ENCODE results near the gene MAPK12.
A peak's percentile ranks its signal among the peaks of the same experiment; 100 is the strongest.

The MAPK12 gene

GRCh38 chr22:50244420-50245213 lies 16.9 kb downstream of the MAPK12 start, which contains the start of gene TUBGCP6:
Gene TUBGCP6 (minus strand): TSS chr22:50245023. CDS start chr22:50244459, 564 bp downstream.
- no peak for TF ChIP-seq SPI1 (IDR thresholded peaks at IDR 0.05; ENCODE audit: low read depth, low read length)
- peak; percentile 11; the same call in 1 of the 2 replicates for TF ChIP-seq POU2F2 (IDR thresholded peaks at IDR 0.05; ENCODE audit: low read depth, low read length)
- peak; percentile 69 for TF ChIP-seq TAF1 (IDR thresholded peaks at IDR 0.05; ENCODE audit: low read depth, low read length)
- TF ChIP-seq PAX5 (IDR thresholded peaks at IDR 0.05; ENCODE audit: insufficient read depth, low read length, severe bottlenecking) = peak; percentile 72
- peak; percentile 85 for TF ChIP-seq POLR2A (IDR thresholded peaks at IDR 0.05; ENCODE audit: low read depth, low read length)
- peak; percentile 93 for TF ChIP-seq POLR2AphosphoS5 (IDR thresholded peaks at IDR 0.05; ENCODE audit: low read depth, low read length)
- FAIRE-seq (peak; percentile 99), DNase-seq (ENCODE audit: insufficient read length, low spot score) (peak; percentile 96)

DNA sequence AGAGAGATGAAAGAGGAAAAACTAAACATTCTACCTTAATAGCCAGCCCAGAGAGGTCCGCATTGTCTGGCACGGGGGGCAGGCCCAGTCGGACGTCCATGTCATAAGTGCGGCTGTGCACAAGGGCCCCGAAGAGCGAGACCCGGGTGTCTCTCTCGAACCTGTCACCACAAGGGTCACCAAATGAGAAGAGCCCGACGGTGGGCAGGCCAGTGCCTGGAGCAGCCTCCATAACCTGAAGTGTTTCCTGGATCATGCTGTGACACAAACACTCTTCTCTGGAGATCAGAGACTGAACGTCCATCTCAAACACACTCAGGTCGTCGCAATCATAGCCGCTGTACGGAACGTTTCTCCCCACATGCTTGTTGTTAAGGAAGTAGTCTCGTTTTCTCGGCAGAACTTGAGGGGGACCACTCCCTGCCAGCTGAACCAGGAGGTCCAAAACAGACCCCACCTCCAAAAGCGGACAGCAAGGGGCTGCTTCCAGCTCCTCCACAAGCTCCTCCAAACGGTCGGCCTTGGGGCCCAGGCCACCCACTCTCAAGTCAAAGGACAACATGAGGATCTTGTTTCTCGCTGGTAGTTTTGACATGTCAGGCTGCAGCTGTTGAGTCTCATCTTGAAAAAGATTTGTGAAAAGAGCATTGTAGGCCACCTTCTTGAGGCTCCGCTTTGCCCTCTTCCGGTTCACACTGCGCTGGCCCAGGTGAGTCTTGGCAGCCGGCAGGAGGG lies 17.6 kb downstream of the MAPK12 start:
- DNase-seq (ENCODE audit: insufficient read length, low spot score) (no peak), FAIRE-seq (no peak)
- TF ChIP-seq TAF1 (IDR thresholded peaks at IDR 0.05; ENCODE audit: low read depth, low read length) (no peak), SPI1 (IDR thresholded peaks at IDR 0.05; ENCODE audit: low read depth, low read length) (no peak), POLR2AphosphoS5 (IDR thresholded peaks at IDR 0.05; ENCODE audit: low read depth, low read length) (no peak)

GRCh38 chr22:50242406-50242949 lies 19.0 kb downstream of the MAPK12 start:
- no peak for DNase-seq (ENCODE audit: insufficient read length, low spot score)
- FAIRE-seq = peak; percentile 20
- no peak for TF ChIP-seq PAX5 (IDR thresholded peaks at IDR 0.05; ENCODE audit: insufficient read depth, low read length, severe bottlenecking)
- TF ChIP-seq POLR2AphosphoS5 (IDR thresholded peaks at IDR 0.05; ENCODE audit: low read depth, low read length) = no peak
- no peak for TF ChIP-seq POLR2A (IDR thresholded peaks at IDR 0.05; ENCODE audit: low read depth, low read length)
- no peak for TF ChIP-seq SPI1 (IDR thresholded peaks at IDR 0.05; ENCODE audit: low read depth, low read length)
- no peak for TF ChIP-seq POU2F2 (IDR thresholded peaks at IDR 0.05; ENCODE audit: low read depth, low read length)
- TF ChIP-seq TAF1 (IDR thresholded peaks at IDR 0.05; ENCODE audit: low read depth, low read length) = no peak

- TF ChIP-seq TAF1 (IDR thresholded peaks at IDR 0.05; ENCODE audit: low read depth, low read length) = no peak
- TF ChIP-seq POLR2AphosphoS5 (IDR thresholded peaks at IDR 0.05; ENCODE audit: low read depth, low read length) = no peak
- no peak for FAIRE-seq
- no peak for DNase-seq (ENCODE audit: insufficient read length, low spot score)
Measured at GRCh38 chr22:50238755-50239154, 22.7 kb downstream of the MAPK12 start.

- peak; percentile 48 for FAIRE-seq
Measured at GRCh38 chr22:50236731-50237409, 24.6 kb downstream of the MAPK12 start.

GRCh38 chr22:50233223-50233622 lies 28.3 kb downstream of the MAPK12 start:
- no peak for TF ChIP-seq TAF1 (IDR thresholded peaks at IDR 0.05; ENCODE audit: low read depth, low read length)
- TF ChIP-seq POLR2AphosphoS5 (IDR thresholded peaks at IDR 0.05; ENCODE audit: low read depth, low read length) = no peak
- no peak for TF ChIP-seq POU2F2 (IDR thresholded peaks at IDR 0.05; ENCODE audit: low read depth, low read length)
- no peak for TF ChIP-seq PAX5 (IDR thresholded peaks at IDR 0.05; ENCODE audit: insufficient read depth, low read length, severe bottlenecking)
- TF ChIP-seq POLR2A (IDR thresholded peaks at IDR 0.05; ENCODE audit: low read depth, low read length) = no peak
- no peak for TF ChIP-seq SPI1 (IDR thresholded peaks at IDR 0.05; ENCODE audit: low read depth, low read length)
- DNase-seq (ENCODE audit: insufficient read length, low spot score) (no peak), FAIRE-seq (no peak)

More at GRCh38 chr22:50236731-50237409, 24.6 kb downstream of the MAPK12 start:
- no peak for TF ChIP-seq PAX5 (IDR thresholded peaks at IDR 0.05; ENCODE audit: insufficient read depth, low read length, severe bottlenecking)
- TF ChIP-seq POLR2AphosphoS5 (IDR thresholded peaks at IDR 0.05; ENCODE audit: low read depth, low read length) = no peak
- no peak for TF ChIP-seq POLR2A (IDR thresholded peaks at IDR 0.05; ENCODE audit: low read depth, low read length)
- no peak for TF ChIP-seq SPI1 (IDR thresholded peaks at IDR 0.05; ENCODE audit: low read depth, low read length)
- no peak for TF ChIP-seq TAF1 (IDR thresholded peaks at IDR 0.05; ENCODE audit: low read depth, low read length)
- TF ChIP-seq POU2F2 (IDR thresholded peaks at IDR 0.05; ENCODE audit: low read depth, low read length) = no peak
- DNase-seq (ENCODE audit: insufficient read length, low spot score) = no peak

DNA sequence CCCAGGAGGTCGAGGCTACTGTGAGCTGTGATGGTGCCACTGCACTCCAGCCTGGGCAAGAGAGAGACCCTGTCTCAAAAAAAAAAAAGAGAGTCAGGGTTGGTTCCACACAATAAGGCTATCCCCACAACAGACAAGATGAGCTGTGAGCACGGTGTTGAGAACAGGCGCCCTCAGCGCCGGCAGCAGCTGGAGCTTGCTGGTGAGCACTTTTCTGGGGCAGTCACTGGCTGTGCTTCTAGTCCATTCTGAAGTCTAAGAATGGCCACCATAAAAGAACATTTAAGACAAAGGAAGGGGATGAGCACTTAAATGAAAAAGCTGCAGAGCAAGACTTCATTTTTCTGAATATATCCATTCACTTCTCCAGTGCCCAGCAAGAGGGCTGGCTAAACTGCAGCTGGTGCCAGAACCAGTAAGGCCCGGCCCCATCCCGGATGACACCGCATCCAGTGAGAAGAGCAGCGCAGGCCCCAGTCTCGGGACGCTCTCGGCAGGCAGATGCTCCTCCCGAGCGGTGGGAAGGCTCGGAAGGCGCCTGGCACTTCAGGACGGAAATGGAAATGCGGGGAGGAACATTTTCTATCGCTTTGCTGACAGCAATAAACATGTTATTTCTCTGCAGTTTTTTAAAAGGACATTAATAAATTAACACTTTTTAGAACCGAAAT lies 28.9 kb downstream of the MAPK12 start:
- no peak for TF ChIP-seq SPI1 (IDR thresholded peaks at IDR 0.05; ENCODE audit: low read depth, low read length)
- TF ChIP-seq POLR2AphosphoS5 (IDR thresholded peaks at IDR 0.05; ENCODE audit: low read depth, low read length) = no peak
- no peak for TF ChIP-seq TAF1 (IDR thresholded peaks at IDR 0.05; ENCODE audit: low read depth, low read length)
- no peak for TF ChIP-seq POU2F2 (IDR thresholded peaks at IDR 0.05; ENCODE audit: low read depth, low read length)
- no peak for TF ChIP-seq POLR2A (IDR thresholded peaks at IDR 0.05; ENCODE audit: low read depth, low read length)
- TF ChIP-seq PAX5 (IDR thresholded peaks at IDR 0.05; ENCODE audit: insufficient read depth, low read length, severe bottlenecking) = no peak

GRCh38 chr22:50229370-50229769 lies 32.1 kb downstream of the MAPK12 start:
- FAIRE-seq = no peak
- no peak for DNase-seq (ENCODE audit: insufficient read length, low spot score)
- no peak for TF ChIP-seq PAX5 (IDR thresholded peaks at IDR 0.05; ENCODE audit: insufficient read depth, low read length, severe bottlenecking)
- TF ChIP-seq POU2F2 (IDR thresholded peaks at IDR 0.05; ENCODE audit: low read depth, low read length) = no peak
- TF ChIP-seq POLR2AphosphoS5 (IDR thresholded peaks at IDR 0.05; ENCODE audit: low read depth, low read length) = no peak
- no peak for TF ChIP-seq SPI1 (IDR thresholded peaks at IDR 0.05; ENCODE audit: low read depth, low read length)
- no peak for TF ChIP-seq POLR2A (IDR thresholded peaks at IDR 0.05; ENCODE audit: low read depth, low read length)
- TF ChIP-seq TAF1 (IDR thresholded peaks at IDR 0.05; ENCODE audit: low read depth, low read length) = no peak

More for the DNA sequence above, 28.9 kb downstream of the MAPK12 start:
- DNase-seq (ENCODE audit: insufficient read length, low spot score) = no peak
- FAIRE-seq = no peak
